Measurements from ENCODE around the gene EVL.

EVL gene

GRCh38 chr14:100192250-100192671 lies 127.0 kb downstream of the EVL start:
- in situ Hi-C loops (cut with HindIII; ENCODE audit: low sequenced_read_pairs) = no loop called here

GRCh38 chr14:100192672-100193416 lies 127.6 kb downstream of the EVL start:
- in situ Hi-C loops (cut with HindIII; ENCODE audit: low sequenced_read_pairs) = no loop called here
